ENCODE results near the gene CNTN5.

Gene CNTN5

DNA sequence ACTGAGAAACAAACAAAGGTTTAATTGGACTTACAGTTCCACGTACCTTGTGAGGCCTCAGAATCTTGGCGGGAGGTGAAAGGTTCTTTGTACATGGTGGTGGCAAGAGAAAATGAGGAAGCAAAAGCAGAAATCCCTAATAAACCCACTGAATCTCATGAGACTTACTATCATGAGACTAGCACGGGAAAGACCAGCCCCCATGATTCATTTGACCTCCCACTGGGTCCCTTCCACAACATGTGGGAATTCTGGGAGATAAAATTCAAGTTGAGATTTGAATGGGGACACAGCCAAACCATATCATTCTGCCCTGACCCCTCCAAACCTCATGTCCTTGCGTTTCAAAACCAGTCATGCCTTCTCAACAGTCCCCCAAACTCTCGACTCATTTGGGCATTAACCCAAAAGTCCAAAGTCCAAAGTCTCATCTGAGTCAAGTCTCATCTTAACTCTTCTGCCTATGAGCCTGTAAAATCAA is 617.4 kb downstream of the CNTN5 start:
- TF ChIP-seq HOXA7 (CRISPR knock-in tag; IDR thresholded peaks at IDR 0.05; ENCODE audit: borderline replicate concordance) (no peak), ZNF544 (tag by site-specific recombination; IDR thresholded peaks at IDR 0.05) (no peak), ZNF433 (tag by site-specific recombination; IDR thresholded peaks at IDR 0.05; ENCODE audit: low read depth) (no peak), ZNF211 (tag by site-specific recombination; IDR thresholded peaks at IDR 0.05; ENCODE audit: low read depth) (no peak), ZNF426 (tag by site-specific recombination; IDR thresholded peaks at IDR 0.05) (no peak)
- TF ChIP-seq, protein P1, sequence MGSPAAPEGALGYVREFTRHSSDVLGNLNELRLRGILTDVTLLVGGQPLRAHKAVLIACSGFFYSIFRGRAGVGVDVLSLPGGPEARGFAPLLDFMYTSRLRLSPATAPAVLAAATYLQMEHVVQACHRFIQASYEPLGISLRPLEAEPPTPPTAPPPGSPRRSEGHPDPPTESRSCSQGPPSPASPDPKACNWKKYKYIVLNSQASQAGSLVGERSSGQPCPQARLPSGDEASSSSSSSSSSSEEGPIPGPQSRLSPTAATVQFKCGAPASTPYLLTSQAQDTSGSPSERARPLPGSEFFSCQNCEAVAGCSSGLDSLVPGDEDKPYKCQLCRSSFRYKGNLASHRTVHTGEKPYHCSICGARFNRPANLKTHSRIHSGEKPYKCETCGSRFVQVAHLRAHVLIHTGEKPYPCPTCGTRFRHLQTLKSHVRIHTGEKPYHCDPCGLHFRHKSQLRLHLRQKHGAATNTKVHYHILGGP (tag by site-specific recombination; IDR thresholded peaks at IDR 0.05) = no peak
- TF ChIP-seq, protein P2, sequence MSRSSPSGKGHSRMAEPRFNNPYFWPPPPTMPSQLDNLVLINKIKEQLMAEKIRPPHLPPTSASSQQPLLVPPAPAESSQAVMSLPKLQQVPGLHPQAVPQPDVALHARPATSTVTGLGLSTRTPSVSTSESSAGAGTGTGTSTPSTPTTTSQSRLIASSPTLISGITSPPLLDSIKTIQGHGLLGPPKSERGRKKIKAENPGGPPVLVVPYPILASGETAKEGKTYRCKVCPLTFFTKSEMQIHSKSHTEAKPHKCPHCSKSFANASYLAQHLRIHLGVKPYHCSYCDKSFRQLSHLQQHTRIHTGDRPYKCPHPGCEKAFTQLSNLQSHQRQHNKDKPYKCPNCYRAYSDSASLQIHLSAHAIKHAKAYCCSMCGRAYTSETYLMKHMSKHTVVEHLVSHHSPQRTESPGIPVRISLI (tag by site-specific recombination; IDR thresholded peaks at IDR 0.05) = no peak
- TF ChIP-seq, protein P3, sequence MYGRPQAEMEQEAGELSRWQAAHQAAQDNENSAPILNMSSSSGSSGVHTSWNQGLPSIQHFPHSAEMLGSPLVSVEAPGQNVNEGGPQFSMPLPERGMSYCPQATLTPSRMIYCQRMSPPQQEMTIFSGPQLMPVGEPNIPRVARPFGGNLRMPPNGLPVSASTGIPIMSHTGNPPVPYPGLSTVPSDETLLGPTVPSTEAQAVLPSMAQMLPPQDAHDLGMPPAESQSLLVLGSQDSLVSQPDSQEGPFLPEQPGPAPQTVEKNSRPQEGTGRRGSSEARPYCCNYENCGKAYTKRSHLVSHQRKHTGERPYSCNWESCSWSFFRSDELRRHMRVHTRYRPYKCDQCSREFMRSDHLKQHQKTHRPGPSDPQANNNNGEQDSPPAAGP (tag by site-specific recombination; IDR thresholded peaks at IDR 0.05) = no peak
- TF ChIP-seq, protein P4, sequence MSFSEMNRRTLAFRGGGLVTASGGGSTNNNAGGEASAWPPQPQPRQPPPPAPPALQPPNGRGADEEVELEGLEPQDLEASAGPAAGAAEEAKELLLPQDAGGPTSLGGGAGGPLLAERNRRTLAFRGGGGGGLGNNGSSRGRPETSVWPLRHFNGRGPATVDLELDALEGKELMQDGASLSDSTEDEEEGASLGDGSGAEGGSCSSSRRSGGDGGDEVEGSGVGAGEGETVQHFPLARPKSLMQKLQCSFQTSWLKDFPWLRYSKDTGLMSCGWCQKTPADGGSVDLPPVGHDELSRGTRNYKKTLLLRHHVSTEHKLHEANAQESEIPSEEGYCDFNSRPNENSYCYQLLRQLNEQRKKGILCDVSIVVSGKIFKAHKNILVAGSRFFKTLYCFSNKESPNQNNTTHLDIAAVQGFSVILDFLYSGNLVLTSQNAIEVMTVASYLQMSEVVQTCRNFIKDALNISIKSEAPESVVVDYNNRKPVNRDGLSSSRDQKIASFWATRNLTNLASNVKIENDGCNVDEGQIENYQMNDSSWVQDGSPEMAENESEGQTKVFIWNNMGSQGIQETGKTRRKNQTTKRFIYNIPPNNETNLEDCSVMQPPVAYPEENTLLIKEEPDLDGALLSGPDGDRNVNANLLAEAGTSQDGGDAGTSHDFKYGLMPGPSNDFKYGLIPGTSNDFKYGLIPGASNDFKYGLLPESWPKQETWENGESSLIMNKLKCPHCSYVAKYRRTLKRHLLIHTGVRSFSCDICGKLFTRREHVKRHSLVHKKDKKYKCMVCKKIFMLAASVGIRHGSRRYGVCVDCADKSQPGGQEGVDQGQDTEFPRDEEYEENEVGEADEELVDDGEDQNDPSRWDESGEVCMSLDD (tag by site-specific recombination; IDR thresholded peaks at IDR 0.05) = no peak
- ChIA-PET POLR2A (no interaction called here), CTCF (no interaction called here)

DNA sequence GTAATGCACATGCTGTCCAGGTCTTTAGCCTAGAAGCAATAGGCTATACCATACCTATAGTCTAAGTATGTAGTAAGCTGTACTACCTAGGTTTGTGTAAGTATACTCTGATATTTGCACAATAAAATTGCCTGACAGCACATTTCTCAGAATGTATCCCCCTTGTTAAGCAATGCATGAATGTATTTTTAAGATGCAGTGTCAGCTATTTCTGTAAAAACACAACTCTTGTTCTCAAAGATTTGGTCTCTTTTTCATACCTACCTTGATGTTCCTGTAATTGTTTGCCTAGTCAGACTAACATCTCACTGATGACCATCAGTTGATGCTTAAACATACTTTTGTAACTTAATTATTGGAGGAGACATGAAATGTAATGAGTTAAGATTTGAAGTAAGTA is 619.9 kb downstream of the CNTN5 start:
- CTCF ChIA-PET = interaction anchor here (0.6 kb wide), 1 partner anchor 98 kb away, joined by 3 read pairs; no protein-coding TSS in a partner anchor
- Histone ChIP-seq H3K4me1 (ENCODE audit: control insufficient read depth, insufficient read depth, low read length) (no peaks in the 10 kb centered on the region), H3K36me3 (ENCODE audit: control insufficient read depth in 2 of 2, insufficient read depth in 1 of 2, low read length in 2 of 2) (no peaks in the 10 kb centered on the region), H3K9me3 (ENCODE audit: control insufficient read depth, insufficient read depth, low read depth, low read length) (no peaks in the 10 kb centered on the region), H3K4me3 (ENCODE audit: low read depth, low read length) (no peak overlapping the region), H3K27ac (ENCODE audit: extremely low read depth, low read depth, low read length) (no peak overlapping the region)
- POLR2A ChIA-PET = no interaction called here
- TF ChIP-seq ZSCAN30 (tag by site-specific recombination; IDR thresholded peaks at IDR 0.05) (no peak), ZNF664 (tag by site-specific recombination; IDR thresholded peaks at IDR 0.05) (no peak), BCL11A (tag by site-specific recombination; IDR thresholded peaks at IDR 0.05; ENCODE audit: low read depth) (no peak), SCRT2 (tag by site-specific recombination; IDR thresholded peaks at IDR 0.05) (no peak), ZNF610 (tag by site-specific recombination; IDR thresholded peaks at IDR 0.05; ENCODE audit: borderline replicate concordance) (no peak), HOXC10 (CRISPR knock-in tag; IDR thresholded peaks at IDR 0.05) (no peak), ZFHX2 (tag by site-specific recombination; conservative IDR thresholded peaks at IDR 0.05) (no peak), ZNF184 (tag by site-specific recombination; IDR thresholded peaks at IDR 0.05) (no peak), ZNF10 (tag by site-specific recombination; IDR thresholded peaks at IDR 0.05) (no peak), ZNF302 (tag by site-specific recombination; IDR thresholded peaks at IDR 0.05; ENCODE audit: low read depth) (no peak), ZNF621 (tag by site-specific recombination; IDR thresholded peaks at IDR 0.05) (no peak), ZFP3 (tag by site-specific recombination; IDR thresholded peaks at IDR 0.05; ENCODE audit: low read depth) (no peak), ZNF16 (tag by site-specific recombination; IDR thresholded peaks at IDR 0.05; ENCODE audit: low read depth) (no peak), ZNF747 (tag by site-specific recombination; IDR thresholded peaks at IDR 0.05) (no peak)
- TF ChIP-seq, protein P5, sequence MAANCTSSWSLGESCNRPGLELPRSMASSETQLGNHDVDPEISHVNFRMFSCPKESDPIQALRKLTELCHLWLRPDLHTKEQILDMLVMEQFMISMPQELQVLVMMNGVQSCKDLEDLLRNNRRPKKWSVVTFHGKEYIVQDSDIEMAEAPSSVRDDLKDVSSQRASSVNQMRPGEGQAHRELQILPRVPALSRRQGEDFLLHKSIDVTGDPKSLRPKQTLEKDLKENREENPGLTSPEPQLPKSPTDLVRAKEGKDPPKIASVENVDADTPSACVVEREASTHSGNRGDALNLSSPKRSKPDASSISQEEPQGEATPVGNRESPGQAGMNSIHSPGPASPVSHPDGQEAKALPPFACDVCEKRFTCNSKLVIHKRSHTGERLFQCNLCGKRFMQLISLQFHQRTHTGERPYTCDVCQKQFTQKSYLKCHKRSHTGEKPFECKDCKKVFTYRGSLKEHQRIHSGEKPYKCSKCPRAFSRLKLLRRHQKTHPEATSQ (tag by site-specific recombination; IDR thresholded peaks at IDR 0.05) = no peak
- TF ChIP-seq, protein P6, sequence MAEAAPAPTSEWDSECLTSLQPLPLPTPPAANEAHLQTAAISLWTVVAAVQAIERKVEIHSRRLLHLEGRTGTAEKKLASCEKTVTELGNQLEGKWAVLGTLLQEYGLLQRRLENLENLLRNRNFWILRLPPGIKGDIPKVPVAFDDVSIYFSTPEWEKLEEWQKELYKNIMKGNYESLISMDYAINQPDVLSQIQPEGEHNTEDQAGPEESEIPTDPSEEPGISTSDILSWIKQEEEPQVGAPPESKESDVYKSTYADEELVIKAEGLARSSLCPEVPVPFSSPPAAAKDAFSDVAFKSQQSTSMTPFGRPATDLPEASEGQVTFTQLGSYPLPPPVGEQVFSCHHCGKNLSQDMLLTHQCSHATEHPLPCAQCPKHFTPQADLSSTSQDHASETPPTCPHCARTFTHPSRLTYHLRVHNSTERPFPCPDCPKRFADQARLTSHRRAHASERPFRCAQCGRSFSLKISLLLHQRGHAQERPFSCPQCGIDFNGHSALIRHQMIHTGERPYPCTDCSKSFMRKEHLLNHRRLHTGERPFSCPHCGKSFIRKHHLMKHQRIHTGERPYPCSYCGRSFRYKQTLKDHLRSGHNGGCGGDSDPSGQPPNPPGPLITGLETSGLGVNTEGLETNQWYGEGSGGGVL (tag by site-specific recombination; IDR thresholded peaks at IDR 0.05) = no peak
- TF ChIP-seq, protein P7, sequence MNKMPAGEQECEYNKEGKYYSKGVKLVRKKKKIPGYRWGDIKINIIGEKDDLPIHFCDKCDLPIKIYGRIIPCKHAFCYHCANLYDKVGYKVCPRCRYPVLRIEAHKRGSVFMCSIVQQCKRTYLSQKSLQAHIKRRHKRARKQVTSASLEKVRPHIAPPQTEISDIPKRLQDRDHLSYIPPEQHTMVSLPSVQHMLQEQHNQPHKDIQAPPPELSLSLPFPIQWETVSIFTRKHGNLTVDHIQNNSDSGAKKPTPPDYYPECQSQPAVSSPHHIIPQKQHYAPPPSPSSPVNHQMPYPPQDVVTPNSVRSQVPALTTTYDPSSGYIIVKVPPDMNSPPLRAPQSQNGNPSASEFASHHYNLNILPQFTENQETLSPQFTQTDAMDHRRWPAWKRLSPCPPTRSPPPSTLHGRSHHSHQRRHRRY (tag by site-specific recombination; IDR thresholded peaks at IDR 0.05) = no peak

More for the DNA sequence above, 617.4 kb downstream of the CNTN5 start:
- Histone ChIP-seq H3K36me3 (ENCODE audit: control insufficient read depth in 2 of 2, insufficient read depth in 1 of 2, low read length in 2 of 2) (no peaks in the 10 kb centered on the region), H3K27ac (ENCODE audit: extremely low read depth, low read depth, low read length) (no peak overlapping the region), H3K4me3 (ENCODE audit: low read depth, low read length) (no peak overlapping the region), H3K4me1 (ENCODE audit: control insufficient read depth, insufficient read depth, low read length) (no peaks in the 10 kb centered on the region), H3K9me3 (ENCODE audit: control insufficient read depth, insufficient read depth, low read depth, low read length) (no peaks in the 10 kb centered on the region)

Measured in HEK293 (cell line).